CD1c-positive myeloid dendritic cell (primary cell): ENCODE results near the gene KSR2.
"Not testable (repeated sequence)": the region's sequence is repeated elsewhere in the genome, so short reads cannot be mapped to it uniquely, and the experiment has no call there.

Experiments
- DNase-seq: peaks from one replicate; pipeline ENCODE4 v3.0.0-alpha.2; 2016; ENCODE audit errors: extremely low spot score

KSR2 gene

GRCh38 chr12:117761528-117762100, 207.2 kb downstream of the KSR2 start:
- DNase-seq, result no peak

GRCh38 chr12:117760990-117761389, 207.8 kb downstream of the KSR2 start:
- DNase-seq, result no peak

- no peak for DNase-seq
Measured at GRCh38 chr12:117750657-117751056, 218.1 kb downstream of the KSR2 start.

- no peak for DNase-seq
Measured at GRCh38 chr12:117749431-117749830, 219.4 kb downstream of the KSR2 start.

- not testable (repeated sequence) for DNase-seq
Measured at GRCh38 chr12:117746358-117746757, 222.4 kb downstream of the KSR2 start.

- no peak for DNase-seq
Measured at GRCh38 chr12:117744418-117744817, 224.4 kb downstream of the KSR2 start.

GRCh38 chr12:117743761-117744160, 225.0 kb downstream of the KSR2 start:
- no peak for DNase-seq

GRCh38 chr12:117742721-117743120, 226.1 kb downstream of the KSR2 start:
- no peak for DNase-seq

- no peak for DNase-seq
Measured at GRCh38 chr12:117738233-117738632, 230.6 kb downstream of the KSR2 start.

- no peak for DNase-seq
Measured at GRCh38 chr12:117733549-117733805, 235.3 kb downstream of the KSR2 start.

GRCh38 chr12:117732761-117733548, 235.8 kb downstream of the KSR2 start:
- no peak for DNase-seq

GRCh38 chr12:117731131-117731530, 237.7 kb downstream of the KSR2 start:
- not testable (repeated sequence) for DNase-seq

- no peak for DNase-seq
Measured at GRCh38 chr12:117727301-117727700, 241.5 kb downstream of the KSR2 start.

GRCh38 chr12:117724543-117724942, 244.2 kb downstream of the KSR2 start:
- DNase-seq, result peak; percentile 18

GRCh38 chr12:117718559-117718958, 250.2 kb downstream of the KSR2 start:
- DNase-seq, result no peak

GRCh38 chr12:117718141-117718540, 250.6 kb downstream of the KSR2 start:
- DNase-seq, result no peak

- no peak for DNase-seq
Measured at GRCh38 chr12:117714203-117714602, 254.6 kb downstream of the KSR2 start.

- DNase-seq, result no peak
Measured at GRCh38 chr12:117710121-117710520, 258.7 kb downstream of the KSR2 start.

- no peak for DNase-seq
Measured at GRCh38 chr12:117707861-117708260, 260.9 kb downstream of the KSR2 start.

- no peak for DNase-seq
Measured at GRCh38 chr12:117703584-117703983, 265.2 kb downstream of the KSR2 start.

GRCh38 chr12:117702741-117703140, 266.0 kb downstream of the KSR2 start:
- no peak for DNase-seq

- no peak for DNase-seq
Measured at GRCh38 chr12:117699575-117699974, 269.2 kb downstream of the KSR2 start.

GRCh38 chr12:117699118-117699517, 269.7 kb downstream of the KSR2 start:
- DNase-seq, result no peak

- no peak for DNase-seq
Measured at GRCh38 chr12:117695956-117696355, 272.8 kb downstream of the KSR2 start.
